ENCODE data around the gene ABCA7.

ABCA7 gene

DNA sequence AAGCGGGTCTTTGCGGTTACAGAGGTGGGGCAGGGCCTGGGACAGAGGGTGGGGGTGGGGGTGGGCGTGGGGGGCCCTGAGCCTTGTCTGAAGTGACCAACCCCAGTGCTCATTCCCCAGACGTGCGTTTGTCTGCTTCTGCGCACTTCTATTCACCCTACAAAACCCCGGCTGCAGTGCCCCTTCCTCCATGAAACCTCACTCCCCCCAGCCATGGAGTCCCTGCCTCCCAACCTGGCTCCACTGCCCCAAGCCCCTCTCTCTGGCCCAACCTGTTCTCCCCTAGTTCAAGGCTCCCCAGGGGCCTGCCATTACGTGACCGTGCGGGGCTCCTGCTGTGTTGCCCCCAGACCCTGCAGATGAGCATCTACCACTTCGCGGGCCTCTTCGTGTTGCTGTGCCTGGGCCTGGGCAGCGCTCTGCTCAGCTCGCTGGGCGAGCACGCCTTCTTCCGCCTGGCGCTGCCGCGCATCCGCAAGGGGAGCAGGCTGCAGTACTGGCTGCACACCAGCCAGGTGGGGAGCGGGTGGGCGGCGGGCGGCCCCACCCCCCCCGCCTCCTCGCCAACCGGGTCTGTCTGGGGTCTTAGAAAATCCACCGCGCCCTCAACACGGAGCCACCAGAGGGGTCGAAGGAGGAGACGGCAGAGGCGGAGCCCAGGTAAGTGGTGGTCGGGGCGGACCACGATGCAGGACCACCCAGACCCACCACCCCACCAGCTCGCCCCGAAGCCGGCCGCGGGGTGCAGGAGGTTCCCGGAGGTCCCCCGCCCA is 31.5 kb upstream of the ABCA7 start:
- in situ Hi-C loops (cut with HindIII; ENCODE audit: low sequenced_read_pairs) = no loop called here
- H3K4me3 ChIP-seq (ENCODE audit: low read depth, low read length) = no peak overlapping the region
- TF ChIP-seq, protein P1, sequence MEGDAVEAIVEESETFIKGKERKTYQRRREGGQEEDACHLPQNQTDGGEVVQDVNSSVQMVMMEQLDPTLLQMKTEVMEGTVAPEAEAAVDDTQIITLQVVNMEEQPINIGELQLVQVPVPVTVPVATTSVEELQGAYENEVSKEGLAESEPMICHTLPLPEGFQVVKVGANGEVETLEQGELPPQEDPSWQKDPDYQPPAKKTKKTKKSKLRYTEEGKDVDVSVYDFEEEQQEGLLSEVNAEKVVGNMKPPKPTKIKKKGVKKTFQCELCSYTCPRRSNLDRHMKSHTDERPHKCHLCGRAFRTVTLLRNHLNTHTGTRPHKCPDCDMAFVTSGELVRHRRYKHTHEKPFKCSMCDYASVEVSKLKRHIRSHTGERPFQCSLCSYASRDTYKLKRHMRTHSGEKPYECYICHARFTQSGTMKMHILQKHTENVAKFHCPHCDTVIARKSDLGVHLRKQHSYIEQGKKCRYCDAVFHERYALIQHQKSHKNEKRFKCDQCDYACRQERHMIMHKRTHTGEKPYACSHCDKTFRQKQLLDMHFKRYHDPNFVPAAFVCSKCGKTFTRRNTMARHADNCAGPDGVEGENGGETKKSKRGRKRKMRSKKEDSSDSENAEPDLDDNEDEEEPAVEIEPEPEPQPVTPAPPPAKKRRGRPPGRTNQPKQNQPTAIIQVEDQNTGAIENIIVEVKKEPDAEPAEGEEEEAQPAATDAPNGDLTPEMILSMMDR (IDR thresholded peaks at IDR 0.05; ENCODE audit: low read depth, low read length) = no peak
- DNase-seq (ENCODE audit: low read depth, low spot score) = no peak

DNA sequence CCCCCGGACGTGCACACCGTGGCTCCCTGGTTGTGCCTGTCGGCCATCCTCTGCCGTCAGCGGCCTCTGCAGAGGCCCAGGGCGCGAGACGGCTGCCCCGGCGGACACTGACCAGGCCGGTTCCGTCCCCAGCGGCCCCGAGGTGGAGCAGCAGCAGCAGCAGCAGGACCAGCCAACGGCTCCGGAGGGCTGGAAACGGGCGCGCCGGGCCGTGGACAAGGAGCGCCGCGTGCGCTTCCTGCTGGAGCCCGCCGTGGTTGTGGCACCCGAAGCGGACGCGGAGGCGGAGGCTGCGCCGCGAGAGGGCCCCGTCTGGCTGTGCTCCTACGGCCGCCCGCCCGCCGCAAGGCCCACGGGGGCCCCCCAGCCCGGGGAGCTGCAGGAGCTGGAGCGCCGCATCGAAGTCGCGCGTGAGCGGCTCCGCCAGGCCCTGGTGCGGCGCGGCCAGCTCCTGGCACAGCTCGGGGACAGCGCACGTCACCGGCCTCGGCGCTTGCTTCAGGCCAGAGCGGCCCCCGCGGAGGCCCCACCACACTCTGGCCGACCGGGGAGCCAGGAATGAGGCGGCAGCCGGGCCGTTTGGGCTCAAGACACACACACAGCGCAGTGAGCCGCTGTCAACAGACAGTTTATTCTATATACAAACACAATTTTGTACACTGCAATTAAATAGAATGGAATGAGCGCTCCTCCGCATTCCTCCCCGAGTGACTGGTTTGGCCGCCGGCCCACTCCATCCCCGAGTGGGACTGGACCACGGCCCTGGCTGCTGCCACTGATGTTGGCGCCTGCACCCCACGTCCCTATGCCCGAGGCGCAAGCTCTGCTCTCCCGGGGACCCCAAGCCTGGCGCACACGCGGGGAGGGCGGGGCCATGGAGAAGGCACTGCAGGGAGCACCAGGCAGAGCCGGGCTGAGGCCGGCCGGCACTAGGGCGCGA is 30.6 kb upstream of the ABCA7 start:
- no peak overlapping the region for H3K4me3 ChIP-seq (ENCODE audit: low read depth, low read length)
- TF ChIP-seq, protein P1 (IDR thresholded peaks at IDR 0.05; ENCODE audit: low read depth, low read length) = no peak
- DNase-seq (ENCODE audit: low read depth, low spot score) = no peak
- in situ Hi-C loops (cut with HindIII; ENCODE audit: low sequenced_read_pairs) = no loop called here

DNA sequence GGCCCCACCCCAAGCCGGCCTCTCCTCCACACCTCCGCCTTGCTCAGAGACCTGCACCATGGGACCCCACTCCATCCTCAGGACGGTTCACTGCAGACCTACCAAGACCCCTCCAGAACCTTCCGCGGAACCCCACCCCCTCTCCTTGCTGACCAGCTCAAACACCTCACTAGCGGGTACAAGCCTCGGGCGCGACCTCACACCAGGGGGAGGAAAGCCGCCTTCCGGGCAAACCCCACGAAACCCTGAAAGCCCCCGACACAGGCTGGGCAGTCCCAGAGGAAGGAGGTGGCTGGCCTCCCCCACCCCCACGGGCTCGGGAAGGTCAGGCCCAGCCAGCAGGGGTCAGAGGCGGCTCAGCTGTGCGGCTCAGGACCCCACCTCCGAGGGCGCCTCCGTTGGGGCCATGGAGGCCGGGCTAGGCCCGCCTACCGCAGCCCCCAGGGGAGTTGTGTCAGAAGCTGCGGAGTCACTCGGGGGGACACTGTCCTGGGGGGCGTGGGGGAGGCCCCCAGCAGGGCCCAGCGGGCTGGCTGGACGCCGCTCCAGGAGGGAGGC is 29.8 kb upstream of the ABCA7 start:
- TF ChIP-seq, protein P1 (IDR thresholded peaks at IDR 0.05; ENCODE audit: low read depth, low read length) = no peak
- no peak overlapping the region for H3K4me3 ChIP-seq (ENCODE audit: low read depth, low read length)

DNA sequence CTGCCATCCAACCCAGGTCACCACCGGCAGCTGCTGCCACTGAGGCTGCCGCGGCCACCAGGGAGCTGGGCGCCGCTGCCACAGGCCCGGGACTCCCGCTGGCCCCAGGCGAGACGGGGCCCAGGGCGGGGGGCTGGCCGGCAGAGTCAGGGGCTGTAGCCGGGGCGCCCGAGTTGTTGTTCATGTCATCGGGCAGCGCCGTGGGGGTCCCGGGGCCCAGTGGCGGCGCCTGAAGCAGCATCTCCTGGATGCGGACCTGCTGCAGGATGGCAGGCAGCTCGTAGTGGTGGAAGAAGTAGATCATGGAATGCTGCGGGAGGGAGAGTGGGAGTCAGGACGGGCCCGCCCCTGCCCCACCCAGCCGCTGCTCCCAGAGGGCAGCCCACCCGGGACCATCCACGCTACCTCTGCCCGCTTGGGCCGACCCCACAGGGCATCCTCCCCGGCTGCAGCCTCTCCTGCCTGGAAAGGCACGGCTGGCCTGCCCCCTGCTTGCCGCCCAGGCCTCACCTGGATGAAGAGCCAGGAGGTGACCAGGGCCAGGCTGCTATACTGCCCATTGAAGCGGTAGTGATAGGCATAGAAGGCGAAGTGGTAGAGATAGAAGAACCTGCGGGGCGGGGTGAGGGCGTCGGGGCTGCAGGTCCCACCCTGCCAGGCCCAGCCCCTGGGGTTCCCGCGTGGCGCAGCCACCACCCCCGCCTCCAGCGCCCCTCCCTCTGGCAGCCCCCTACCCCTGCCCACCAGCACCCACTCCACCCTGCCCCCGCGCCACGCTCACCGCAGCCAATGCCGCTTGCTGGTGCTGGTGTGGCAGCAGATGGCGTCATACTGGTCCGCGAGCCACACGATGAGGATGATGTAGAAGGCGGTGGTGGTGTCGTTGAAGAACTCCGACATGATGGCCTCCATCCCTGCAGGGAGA is 29.1 kb upstream of the ABCA7 start:
- TF ChIP-seq, protein P1 (IDR thresholded peaks at IDR 0.05; ENCODE audit: low read depth, low read length) = no peak
- DNase-seq (ENCODE audit: low read depth, low spot score) = no peak
- no peak overlapping the region for H3K4me3 ChIP-seq (ENCODE audit: low read depth, low read length)
- in situ Hi-C loops (cut with HindIII; ENCODE audit: low sequenced_read_pairs) = no loop called here

More for the DNA sequence above, 29.8 kb upstream of the ABCA7 start:
- no peak for DNase-seq (ENCODE audit: low read depth, low spot score)
- in situ Hi-C loops (cut with HindIII; ENCODE audit: low sequenced_read_pairs) = no loop called here

DNA sequence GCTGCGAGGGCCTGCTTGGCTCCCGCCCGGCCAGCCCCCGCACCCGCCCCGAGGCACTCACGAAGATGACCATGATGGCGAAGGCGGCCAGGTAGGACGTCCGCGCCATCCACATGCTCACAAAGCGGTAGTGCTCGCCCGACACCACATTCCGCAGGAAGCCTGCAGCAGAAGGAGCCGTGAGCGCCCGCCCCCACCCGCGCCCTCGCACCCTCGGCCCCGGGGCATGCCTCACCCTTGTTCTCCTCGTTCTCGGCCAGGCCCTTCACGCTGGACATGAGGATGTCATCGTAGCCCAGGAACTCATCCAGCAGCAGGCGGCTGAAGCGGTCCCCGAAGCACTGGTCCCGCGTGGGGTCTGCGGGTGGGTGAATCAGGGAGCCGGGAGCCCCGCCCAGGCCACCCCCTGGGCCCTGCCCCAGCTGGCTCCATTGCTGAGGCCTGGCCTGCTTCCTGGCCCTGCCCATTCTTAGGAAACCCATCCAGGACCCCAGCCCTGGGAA is 28.0 kb upstream of the ABCA7 start:
- in situ Hi-C loops (cut with HindIII; ENCODE audit: low sequenced_read_pairs) = no loop called here
- no peak overlapping the region for H3K4me3 ChIP-seq (ENCODE audit: low read depth, low read length)
- no peak for DNase-seq (ENCODE audit: low read depth, low spot score)
- TF ChIP-seq, protein P1 (IDR thresholded peaks at IDR 0.05; ENCODE audit: low read depth, low read length) = no peak

Data from astrocyte of the spinal cord (primary cell).